Vagina (tissue), 2 donors: Measurements from ENCODE around the gene LDB2. TPM values are rescaled to one million over a fixed set of nuclear protein-coding genes. Genes with fewer than 3 reads are reported as not detected.

ENCODE experiments used
- DNase-seq, 2 donors: peaks; one replicate each; pipeline ENCODE4 v3.0.0-alpha.2; 2017; ENCODE audit errors: extremely low spot score in 2 of 2
- H3K27ac ChIP-seq: fragments of 200-600 bp; sonication (generic); one replicate; pipeline ENCODE4 v1.5.1; 2019
- H3K27me3 ChIP-seq: fragments of 200-600 bp; sonication (generic); one replicate; pipeline ENCODE4 v1.5.1; 2019
- H3K36me3 ChIP-seq, 2 donors: fragments of 200-600 bp; sonication (generic); one replicate each; pipeline ENCODE4 v1.5.1; 2017 to 2019
- H3K4me1 ChIP-seq: fragments of 200-600 bp; sonication (generic); one replicate; pipeline ENCODE4 v1.5.1; 2019
- H3K4me3 ChIP-seq, 2 donors: fragments of 200-600 bp; sonication (generic); 1 replicate in 1 of 2; 2 replicates in 1 of 2; pipeline ENCODE4 v1.5.1; 2016 to 2019
- H3K9me3 ChIP-seq: fragments of 200-600 bp; sonication (generic); one replicate; pipeline ENCODE4 v1.5.1; 2019
- POLR2A ChIP-seq, 2 donors: fragments of 450-650 bp; IDR thresholded peaks; one replicate each; pipeline ENCODE4 v1.6.1; 2017; ENCODE audit warnings: antibody characterized with exemption in 2 of 2, mild to moderate bottlenecking in 2 of 2, moderate library complexity in 2 of 2
- POLR2AphosphoS5 ChIP-seq, 2 donors: sonication (generic); formaldehyde crosslinking; IDR thresholded peaks; one replicate each; pipeline ENCODE4 v1.9.0; 2017; ENCODE audit warnings: antibody characterized with exemption in 2 of 2, mild to moderate bottlenecking in 2 of 2, low read depth in 1 of 2; ENCODE audit not compliant: insufficient read depth in 1 of 2
- intact Hi-C: fragments of 100-400 bp; cut with DNase I; formaldehyde crosslinking; loops from one replicate; pipeline ENCODE4 v1.15.1; 2023
- total RNA-seq: library from RNA; depleted of rRNA; stranded (reverse); fragments of >200 nt; gene quantifications from one replicate; pipeline ENCODE4 v1.2.3, GENCODE V29; 2016
- TF ChIP-seq, protein P1 (sequence below), 3 experiments: fragments of 450-650 bp in 2 of 3; fragments of 200-600 bp in 1 of 3; sonication (generic) in 1 of 3; IDR thresholded peaks; one replicate each; pipeline ENCODE4 v1.5.1; 2017 to 2019; ENCODE audit warnings: antibody characterized with exemption in 3 of 3, mild to moderate bottlenecking in 2 of 3, moderate library complexity in 2 of 3

Gene LDB2
- total RNA-seq, 1 donor from 2014 or later: 70.0 TPM

DNA sequence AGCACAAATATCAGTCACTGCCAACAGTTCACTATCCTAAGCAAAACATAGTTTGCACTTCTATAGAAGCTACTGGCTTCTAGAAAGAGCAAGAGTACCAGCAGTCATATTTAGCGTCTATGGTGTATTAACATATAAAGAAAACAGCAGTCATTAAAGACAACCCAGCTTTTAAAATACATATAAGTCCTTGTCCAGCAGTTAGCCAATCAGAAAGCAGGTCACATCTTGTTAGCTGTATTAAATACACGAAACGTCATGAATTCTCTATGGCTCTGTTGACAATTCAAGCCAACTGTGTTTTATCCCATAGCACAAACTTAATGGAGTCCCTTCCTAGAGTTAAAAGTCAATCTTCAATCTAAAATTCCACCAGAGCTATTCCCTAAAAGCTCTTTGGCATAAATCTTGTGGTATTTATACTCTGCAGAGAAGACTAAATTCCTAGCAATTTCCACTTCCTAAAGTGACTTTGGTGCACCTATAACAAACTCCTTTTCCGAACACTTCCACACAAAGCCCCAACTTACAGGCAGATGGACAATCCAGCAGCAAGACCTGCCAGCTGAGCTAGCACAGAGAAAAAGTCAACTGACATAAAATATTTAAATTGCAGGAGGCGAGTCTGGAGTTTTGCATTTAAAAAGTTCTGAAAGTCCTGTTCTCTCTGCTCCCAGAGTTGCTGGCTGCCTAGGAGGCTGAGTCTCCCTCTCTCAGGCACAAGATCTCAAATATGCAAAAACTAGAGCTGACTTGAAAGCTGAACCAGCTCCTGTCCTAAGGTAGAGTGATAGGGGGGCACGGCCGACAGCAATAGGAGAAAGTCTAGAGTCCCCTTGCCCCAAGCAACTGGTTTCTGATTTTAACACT, 1.3 kb downstream of the LDB2 start:
- no peaks in the 10 kb centered on the region for H3K36me3 ChIP-seq
- H3K9me3 ChIP-seq: no peaks in the 10 kb centered on the region
- no peaks in the 10 kb centered on the region for H3K4me1 ChIP-seq
- DNase-seq: no peak
- H3K27me3 ChIP-seq: no peaks in the 10 kb centered on the region
- H3K27ac ChIP-seq: peak overlapping the region; percentile 71
- H3K4me3 ChIP-seq: peak overlapping the region; percentile 39 to 57
- intact Hi-C loops: no loop called here
- TF ChIP-seq POLR2AphosphoS5 (IDR thresholded peaks at IDR 0.05; ENCODE audit: insufficient read depth in 1 of 2, low read depth in 1 of 2) (no peak), POLR2A (IDR thresholded peaks at IDR 0.05) (no peak)

DNA sequence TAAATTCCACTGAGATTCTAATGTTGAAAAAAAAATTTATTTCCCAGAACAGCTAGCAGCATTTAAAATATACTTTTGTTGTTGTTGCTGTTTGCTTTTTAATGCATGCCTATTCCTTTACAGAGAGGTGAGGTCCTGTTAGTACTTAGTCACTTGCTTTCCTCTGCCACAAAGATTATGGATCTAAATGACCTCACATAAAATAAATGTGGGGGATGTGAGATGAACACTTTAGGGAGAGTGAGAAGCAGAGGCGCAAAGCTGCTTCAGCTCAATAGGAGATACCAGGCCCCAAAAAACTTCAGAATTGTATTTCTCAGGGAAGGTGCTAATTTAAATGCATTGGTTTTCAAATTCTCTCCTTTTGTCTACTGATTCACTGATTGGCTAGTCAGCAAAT, 4.0 kb downstream of the LDB2 start:
- no peak for TF ChIP-seq POLR2AphosphoS5 (IDR thresholded peaks at IDR 0.05; ENCODE audit: insufficient read depth in 1 of 2, low read depth in 1 of 2)
- TF ChIP-seq POLR2A (IDR thresholded peaks at IDR 0.05): no peak
- TF ChIP-seq, protein P1, sequence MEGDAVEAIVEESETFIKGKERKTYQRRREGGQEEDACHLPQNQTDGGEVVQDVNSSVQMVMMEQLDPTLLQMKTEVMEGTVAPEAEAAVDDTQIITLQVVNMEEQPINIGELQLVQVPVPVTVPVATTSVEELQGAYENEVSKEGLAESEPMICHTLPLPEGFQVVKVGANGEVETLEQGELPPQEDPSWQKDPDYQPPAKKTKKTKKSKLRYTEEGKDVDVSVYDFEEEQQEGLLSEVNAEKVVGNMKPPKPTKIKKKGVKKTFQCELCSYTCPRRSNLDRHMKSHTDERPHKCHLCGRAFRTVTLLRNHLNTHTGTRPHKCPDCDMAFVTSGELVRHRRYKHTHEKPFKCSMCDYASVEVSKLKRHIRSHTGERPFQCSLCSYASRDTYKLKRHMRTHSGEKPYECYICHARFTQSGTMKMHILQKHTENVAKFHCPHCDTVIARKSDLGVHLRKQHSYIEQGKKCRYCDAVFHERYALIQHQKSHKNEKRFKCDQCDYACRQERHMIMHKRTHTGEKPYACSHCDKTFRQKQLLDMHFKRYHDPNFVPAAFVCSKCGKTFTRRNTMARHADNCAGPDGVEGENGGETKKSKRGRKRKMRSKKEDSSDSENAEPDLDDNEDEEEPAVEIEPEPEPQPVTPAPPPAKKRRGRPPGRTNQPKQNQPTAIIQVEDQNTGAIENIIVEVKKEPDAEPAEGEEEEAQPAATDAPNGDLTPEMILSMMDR (IDR thresholded peaks at IDR 0.05): no peak
- H3K4me1 ChIP-seq: peaks cover 12% of the 10 kb centered on the region
- peak overlapping the region; percentile 71 for H3K27ac ChIP-seq
- H3K27me3 ChIP-seq: no peaks in the 10 kb centered on the region
- intact Hi-C loops: no loop called here
- no peak for DNase-seq
- H3K9me3 ChIP-seq: no peaks in the 10 kb centered on the region
- H3K4me3 ChIP-seq: peak overlapping the region; percentile 8 to 21
- H3K36me3 ChIP-seq: no peaks in the 10 kb centered on the region

GRCh38 chr4:16893141-16893651, 5.2 kb downstream of the LDB2 start:
- Histone ChIP-seq H3K27ac (peak overlapping the region; percentile 71), H3K9me3 (no peaks in the 10 kb centered on the region), H3K4me1 (peaks cover 12% of the 10 kb centered on the region), H3K27me3 (no peaks in the 10 kb centered on the region), H3K36me3 (no peaks in the 10 kb centered on the region), H3K4me3 (peak overlapping the region; percentile 27 to 29)
- intact Hi-C loops: no loop called here
- no peak for TF ChIP-seq POLR2AphosphoS5 (IDR thresholded peaks at IDR 0.05; ENCODE audit: insufficient read depth in 1 of 2, low read depth in 1 of 2)
- TF ChIP-seq, protein P1 (IDR thresholded peaks at IDR 0.05): no peak
- no peak for TF ChIP-seq POLR2A (IDR thresholded peaks at IDR 0.05)
- no peak for DNase-seq

GRCh38 chr4:16890651-16891050, 7.8 kb downstream of the LDB2 start:
- Histone ChIP-seq H3K9me3 (no peaks in the 10 kb centered on the region), H3K36me3 (no peaks in the 10 kb centered on the region), H3K4me3 (no peak overlapping the region), H3K27me3 (no peaks in the 10 kb centered on the region), H3K27ac (no peak overlapping the region), H3K4me1 (peaks cover 12% of the 10 kb centered on the region)
- no peak for DNase-seq
- TF ChIP-seq, protein P1 (IDR thresholded peaks at IDR 0.05): no peak
- TF ChIP-seq POLR2AphosphoS5 (IDR thresholded peaks at IDR 0.05; ENCODE audit: insufficient read depth in 1 of 2, low read depth in 1 of 2) (no peak), POLR2A (IDR thresholded peaks at IDR 0.05) (no peak)
- intact Hi-C loops: no loop called here

- H3K27me3 ChIP-seq: no peaks in the 10 kb centered on the region
- no peaks in the 10 kb centered on the region for H3K36me3 ChIP-seq
- H3K4me1 ChIP-seq: peaks cover 12% of the 10 kb centered on the region
- no peak overlapping the region for H3K27ac ChIP-seq
- DNase-seq: no peak
- no peak overlapping the region for H3K4me3 ChIP-seq
- intact Hi-C loops: no loop called here
- TF ChIP-seq POLR2AphosphoS5 (IDR thresholded peaks at IDR 0.05; ENCODE audit: insufficient read depth in 1 of 2, low read depth in 1 of 2) (no peak), POLR2A (IDR thresholded peaks at IDR 0.05) (no peak)
- TF ChIP-seq, protein P1 (IDR thresholded peaks at IDR 0.05): no peak
- H3K9me3 ChIP-seq: no peaks in the 10 kb centered on the region
Observed at GRCh38 chr4:16889945-16890344, 8.5 kb downstream of the LDB2 start.
